GM21786 (cell line): ENCODE results near the gene SH3GL3.

ENCODE experiments used
- ATAC-seq: cut with Tn5 transposase; IDR thresholded peaks from one replicate; pipeline ENCODE4 v1.9.1; 2021; ENCODE audit not compliant: unreplicated experiment

SH3GL3 gene

GRCh38 chr15:83610132-83610531, 163.0 kb downstream of the SH3GL3 start:
- ATAC-seq, result no peak

- no peak for ATAC-seq
These were observed 164.0 kb downstream of the SH3GL3 start for GRCh38 chr15:83610901-83611685.

- ATAC-seq, result no peak
These were observed 165.1 kb downstream of the SH3GL3 start for GRCh38 chr15:83612226-83612625.

GRCh38 chr15:83612898-83613635, 165.9 kb downstream of the SH3GL3 start:
- no peak for ATAC-seq

GRCh38 chr15:83613714-83614113, 166.6 kb downstream of the SH3GL3 start:
- ATAC-seq, result no peak

GRCh38 chr15:83616840-83617239, 169.7 kb downstream of the SH3GL3 start:
- no peak for ATAC-seq

- no peak for ATAC-seq
These were observed 179.1 kb downstream of the SH3GL3 start for GRCh38 chr15:83626171-83626802.

- ATAC-seq, result no peak
These were observed 184.4 kb downstream of the SH3GL3 start for GRCh38 chr15:83631534-83631933.

- ATAC-seq, result no peak
These were observed 196.1 kb downstream of the SH3GL3 start for GRCh38 chr15:83643201-83643600.

GRCh38 chr15:83644439-83644838, 197.3 kb downstream of the SH3GL3 start:
- ATAC-seq, result no peak

GRCh38 chr15:83650831-83651230, 203.7 kb downstream of the SH3GL3 start:
- no peak for ATAC-seq

- no peak for ATAC-seq
These were observed 204.4 kb downstream of the SH3GL3 start for GRCh38 chr15:83651541-83651940.

- ATAC-seq, result no peak
These were observed 205.6 kb downstream of the SH3GL3 start for GRCh38 chr15:83652626-83653204.

GRCh38 chr15:83653288-83653638, 206.1 kb downstream of the SH3GL3 start:
- ATAC-seq, result no peak

- no peak for ATAC-seq
These were observed 206.7 kb downstream of the SH3GL3 start, which contains the start of gene ADAMTSL3 for GRCh38 chr15:83653639-83654378. TSS of gene ADAMTSL3 (plus strand) at chr15:83654123. CDS start at chr15:83655762, 1,639 bp downstream.

- no peak for ATAC-seq
These were observed 207.5 kb downstream of the SH3GL3 start for GRCh38 chr15:83654379-83655236.

GRCh38 chr15:83655237-83655616, 208.1 kb downstream of the SH3GL3 start:
- ATAC-seq, result no peak

GRCh38 chr15:83656192-83656591, 209.1 kb downstream of the SH3GL3 start:
- ATAC-seq, result no peak

GRCh38 chr15:83656943-83657528, 209.9 kb downstream of the SH3GL3 start:
- no peak for ATAC-seq

GRCh38 chr15:83657549-83657948, 210.4 kb downstream of the SH3GL3 start:
- ATAC-seq, result no peak
